A673 (cell line): Measurements from ENCODE around the gene TP53I11. TPM values are rescaled to one million over a fixed set of nuclear protein-coding genes. Genes with fewer than 3 reads are reported as not detected.

ENCODE experiments used
- BruUV-seq: library from RNA; stranded (reverse); fragments of 400-500 nt; replicated peaks from 2 replicates; lab custom pipeline; 2021; lab: Mats Ljungman, UMichigan
- CTCF ChIA-PET: fragments of 300-600 bp; sonication (Branson Sonifier 250); formaldehyde crosslinking; loops from one replicate; lab custom pipeline; 2022; ENCODE audit warnings: antibody characterized with exemption; lab: Charles Lee
- POLR2A ChIA-PET: fragments of 300-600 bp; sonication (Branson Sonifier 250); formaldehyde crosslinking; loops from one replicate; lab custom pipeline; 2022; ENCODE audit warnings: antibody characterized with exemption; ENCODE audit not compliant: low non-redundant PET; lab: Charles Lee
- DNase-seq: peaks from one replicate; pipeline ENCODE4 v3.0.0-alpha.2; 2015; ENCODE audit warnings: low spot score
- H3K27ac ChIP-seq: fragments of 200-600 bp; sonication (generic); 2 replicates; pipeline ENCODE4 v1.5.1; 2016; ENCODE audit warnings: mixed run types, low read depth, mild to moderate bottlenecking, mixed read lengths, antibody characterized with exemption, low read length; ENCODE audit not compliant: poor library complexity, severe bottlenecking
- H3K27me3 ChIP-seq: fragments of 200-600 bp; sonication (generic); replicated peaks from 2 replicates; pipeline ENCODE4 v1.6.1; 2017; ENCODE audit warnings: mixed run types, low read depth, mild to moderate bottlenecking, mixed read lengths, antibody characterized with exemption, low read length; ENCODE audit not compliant: insufficient read depth, poor library complexity
- H3K36me3 ChIP-seq: fragments of 200-600 bp; sonication (generic); 2 replicates; pipeline ENCODE4 v1.6.1; 2016; ENCODE audit warnings: mixed run types, mild to moderate bottlenecking, mixed read lengths, antibody characterized with exemption, low read length; ENCODE audit not compliant: insufficient read depth, poor library complexity, severe bottlenecking
- H3K4me1 ChIP-seq: fragments of 200-600 bp; sonication (generic); 2 replicates; pipeline ENCODE4 v1.6.1; 2017; ENCODE audit warnings: mixed run types, mild to moderate bottlenecking, mixed read lengths, antibody characterized with exemption, low read length; ENCODE audit not compliant: insufficient read depth, poor library complexity, severe bottlenecking
- H3K4me3 ChIP-seq: fragments of 200-600 bp; sonication (generic); 2 replicates; pipeline ENCODE4 v1.5.1; 2016; ENCODE audit warnings: low read depth, mixed run types, mild to moderate bottlenecking, mixed read lengths, low read length; ENCODE audit not compliant: poor library complexity, severe bottlenecking
- H3K9me3 ChIP-seq: fragments of 200-600 bp; sonication (generic); 2 replicates; pipeline ENCODE4 v1.6.1; 2016; ENCODE audit warnings: mixed run types, low read depth, mild to moderate bottlenecking, mixed read lengths, antibody characterized with exemption, low read length; ENCODE audit not compliant: poor library complexity, severe bottlenecking
- EZH2 ChIP-seq: fragments of 200-600 bp; sonication (generic); IDR thresholded peaks from 2 replicates; pipeline ENCODE4 v1.6.1; 2017; ENCODE audit warnings: borderline replicate concordance, low read depth, mild to moderate bottlenecking, mixed read lengths, antibody characterized with exemption, low read length; ENCODE audit not compliant: poor library complexity, severe bottlenecking
- intact Hi-C: fragments of 100-400 bp; cut with micrococcal nuclease; formaldehyde crosslinking; loops from one replicate; pipeline ENCODE4 v1.10.0; 2022; ENCODE audit not compliant: unreplicated experiment
- total RNA-seq: library from RNA; stranded (reverse); gene quantifications from 2 replicates; pipeline ENCODE4 v1.2.3, GENCODE V29; 2021
- TF ChIP-seq, protein P1 (sequence below): fragments of 300-800, 200-600 bp; sonication (generic); conservative IDR thresholded peaks from 2 replicates; pipeline ENCODE4 v1.5.1; 2017; ENCODE audit warnings: low read depth, mild to moderate bottlenecking, antibody characterized with exemption, low read length, moderate library complexity, mixed read lengths

TP53I11 gene
- total RNA-seq, 1 experiment from 2014 or later: 52.0 TPM

DNA sequence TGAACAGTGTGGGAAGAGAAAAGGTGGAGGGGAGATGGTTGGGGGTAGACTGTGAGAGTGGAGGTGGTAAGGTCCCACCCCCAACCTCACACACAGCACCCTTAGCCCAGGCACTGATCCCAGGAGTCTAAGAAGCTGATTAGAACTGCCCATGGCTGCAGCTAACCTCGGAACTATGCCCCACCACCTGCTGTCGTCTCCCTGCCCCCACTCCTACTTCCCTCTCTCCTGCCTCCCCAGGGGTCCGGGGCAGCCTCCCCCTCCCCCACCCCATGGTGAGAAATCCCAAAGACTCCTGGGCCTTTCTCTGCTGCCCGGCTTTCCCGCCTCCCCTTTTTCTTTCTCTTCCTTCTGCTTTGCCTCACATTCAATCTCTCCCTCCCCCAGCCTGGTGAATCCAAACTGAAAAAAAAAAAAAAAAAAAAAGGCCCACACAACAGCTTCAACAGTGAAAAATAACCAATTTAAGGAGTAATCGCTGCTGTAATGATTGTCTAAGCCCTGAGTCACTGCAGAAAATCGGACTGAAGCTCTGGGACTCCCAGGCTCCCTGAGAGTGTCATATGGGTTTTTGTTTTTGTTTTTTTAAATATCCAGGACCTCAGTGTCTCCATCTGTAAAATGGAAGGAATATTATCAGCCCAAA, 9.6 kb upstream of the TP53I11 start:
- H3K4me1 ChIP-seq: peaks cover 18% of the 10 kb centered on the region
- intact Hi-C loops: no loop called here
- H3K36me3 ChIP-seq: no peaks in the 10 kb centered on the region
- H3K4me3 ChIP-seq: no peak overlapping the region
- ChIA-PET POLR2A (no interaction called here), CTCF (interaction anchor here (1.4 kb wide), 1 partner anchor 33 kb away, joined by 4 read pairs; no protein-coding TSS in a partner anchor)
- DNase-seq: peak; percentile 38
- H3K27ac ChIP-seq: no peak overlapping the region
- H3K27me3 ChIP-seq: no peaks in the 10 kb centered on the region
- no peak for TF ChIP-seq EZH2
- TF ChIP-seq, protein P1, sequence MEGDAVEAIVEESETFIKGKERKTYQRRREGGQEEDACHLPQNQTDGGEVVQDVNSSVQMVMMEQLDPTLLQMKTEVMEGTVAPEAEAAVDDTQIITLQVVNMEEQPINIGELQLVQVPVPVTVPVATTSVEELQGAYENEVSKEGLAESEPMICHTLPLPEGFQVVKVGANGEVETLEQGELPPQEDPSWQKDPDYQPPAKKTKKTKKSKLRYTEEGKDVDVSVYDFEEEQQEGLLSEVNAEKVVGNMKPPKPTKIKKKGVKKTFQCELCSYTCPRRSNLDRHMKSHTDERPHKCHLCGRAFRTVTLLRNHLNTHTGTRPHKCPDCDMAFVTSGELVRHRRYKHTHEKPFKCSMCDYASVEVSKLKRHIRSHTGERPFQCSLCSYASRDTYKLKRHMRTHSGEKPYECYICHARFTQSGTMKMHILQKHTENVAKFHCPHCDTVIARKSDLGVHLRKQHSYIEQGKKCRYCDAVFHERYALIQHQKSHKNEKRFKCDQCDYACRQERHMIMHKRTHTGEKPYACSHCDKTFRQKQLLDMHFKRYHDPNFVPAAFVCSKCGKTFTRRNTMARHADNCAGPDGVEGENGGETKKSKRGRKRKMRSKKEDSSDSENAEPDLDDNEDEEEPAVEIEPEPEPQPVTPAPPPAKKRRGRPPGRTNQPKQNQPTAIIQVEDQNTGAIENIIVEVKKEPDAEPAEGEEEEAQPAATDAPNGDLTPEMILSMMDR: no peak
- no peaks in the 10 kb centered on the region for H3K9me3 ChIP-seq
- BruUV-seq: no TSS peak

- ChIA-PET CTCF (interaction anchor here (0.5 to 1.4 kb wide), 3 partner anchors 23 to 136 kb away, joined by 3 to 5 read pairs (median 4); no protein-coding TSS in a partner anchor), POLR2A (no interaction called here)
- no peaks in the 10 kb centered on the region for H3K36me3 ChIP-seq
- intact Hi-C loops: no loop called here
- H3K27ac ChIP-seq: no peak overlapping the region
- no peaks in the 10 kb centered on the region for H3K9me3 ChIP-seq
- BruUV-seq: no TSS peak
- TF ChIP-seq EZH2: no peak
- TF ChIP-seq, protein P1: no peak
- peaks cover 18% of the 10 kb centered on the region for H3K4me1 ChIP-seq
- no peaks in the 10 kb centered on the region for H3K27me3 ChIP-seq
- no peak overlapping the region for H3K4me3 ChIP-seq
- DNase-seq: no peak
These were observed 8.4 kb upstream of the TP53I11 start for GRCh38 chr11:44959064-44959463.

DNA sequence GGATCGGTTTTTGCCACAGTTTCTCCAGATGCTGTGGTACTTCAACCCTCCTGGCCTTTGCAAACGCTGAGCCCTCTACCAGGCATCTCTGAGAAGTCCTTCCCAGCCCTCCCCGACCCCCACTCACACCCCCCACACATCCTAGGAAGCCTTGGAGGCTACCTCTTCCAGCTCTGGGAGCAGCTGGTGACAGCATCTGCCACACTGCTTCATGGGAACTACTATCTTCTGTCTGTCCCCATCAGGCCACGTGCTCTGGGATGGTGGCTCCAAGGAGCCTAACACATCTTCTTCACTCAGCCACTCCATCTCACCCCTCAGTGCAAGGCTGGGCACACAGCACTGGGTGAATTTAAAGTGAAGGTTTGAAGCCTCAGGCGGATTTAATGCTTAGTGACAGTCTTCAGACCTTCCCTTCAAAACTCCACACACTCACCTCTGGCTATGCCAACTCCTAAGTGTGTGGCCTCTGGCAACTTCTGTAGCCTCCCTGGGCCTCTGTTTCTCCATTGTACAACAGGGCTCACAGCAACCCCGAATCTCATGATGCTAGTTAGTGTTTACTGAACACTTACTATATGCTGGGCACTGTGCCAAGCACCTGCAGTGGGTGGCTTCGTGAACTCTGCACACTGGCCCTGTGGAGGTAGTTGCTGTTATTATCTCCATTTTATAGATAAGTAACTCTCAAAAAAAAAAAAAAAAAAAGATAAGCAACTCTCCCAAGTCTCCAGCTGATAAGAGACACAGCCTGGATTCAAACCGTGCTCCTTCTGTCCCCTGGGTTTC, 7.3 kb upstream of the TP53I11 start:
- intact Hi-C loops: no loop called here
- H3K9me3 ChIP-seq: no peaks in the 10 kb centered on the region
- H3K4me3 ChIP-seq: no peak overlapping the region
- H3K27ac ChIP-seq: no peak overlapping the region
- no peaks in the 10 kb centered on the region for H3K27me3 ChIP-seq
- H3K36me3 ChIP-seq: no peaks in the 10 kb centered on the region
- TF ChIP-seq EZH2: no peak
- TF ChIP-seq, protein P1: 0 out of 2 replicates have a peak, but pooled peaks have one; percentile 1
- CTCF ChIA-PET: interaction anchor here (0.6 kb wide), 1 partner anchor 603 kb away, joined by 6 read pairs; no protein-coding TSS in a partner anchor
- DNase-seq: no peak
- no TSS peak for BruUV-seq
- H3K4me1 ChIP-seq: peaks cover 18% of the 10 kb centered on the region
- POLR2A ChIA-PET: no interaction called here
